Measurements from ENCODE around the gene C6orf58.

DNA sequence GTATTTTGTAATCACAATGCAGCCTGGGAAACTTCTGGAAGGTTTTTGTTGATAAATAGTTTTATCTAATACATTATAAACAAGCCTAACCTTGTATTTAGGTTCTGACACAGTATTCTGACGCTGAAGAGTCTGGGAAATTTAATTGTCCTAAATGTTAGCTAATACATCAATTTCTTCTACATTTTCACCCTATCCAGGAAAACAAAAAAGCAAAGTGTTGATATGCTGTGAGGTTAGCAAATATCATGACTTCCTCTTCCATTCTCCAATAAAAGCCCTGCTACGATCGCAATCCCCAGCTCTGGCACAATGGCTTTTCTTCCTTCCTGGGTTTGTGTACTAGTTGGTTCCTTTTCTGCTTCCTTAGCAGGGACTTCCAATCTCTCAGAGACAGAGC, at the start of gene C6orf58:
- TF ChIP-seq, protein P1, sequence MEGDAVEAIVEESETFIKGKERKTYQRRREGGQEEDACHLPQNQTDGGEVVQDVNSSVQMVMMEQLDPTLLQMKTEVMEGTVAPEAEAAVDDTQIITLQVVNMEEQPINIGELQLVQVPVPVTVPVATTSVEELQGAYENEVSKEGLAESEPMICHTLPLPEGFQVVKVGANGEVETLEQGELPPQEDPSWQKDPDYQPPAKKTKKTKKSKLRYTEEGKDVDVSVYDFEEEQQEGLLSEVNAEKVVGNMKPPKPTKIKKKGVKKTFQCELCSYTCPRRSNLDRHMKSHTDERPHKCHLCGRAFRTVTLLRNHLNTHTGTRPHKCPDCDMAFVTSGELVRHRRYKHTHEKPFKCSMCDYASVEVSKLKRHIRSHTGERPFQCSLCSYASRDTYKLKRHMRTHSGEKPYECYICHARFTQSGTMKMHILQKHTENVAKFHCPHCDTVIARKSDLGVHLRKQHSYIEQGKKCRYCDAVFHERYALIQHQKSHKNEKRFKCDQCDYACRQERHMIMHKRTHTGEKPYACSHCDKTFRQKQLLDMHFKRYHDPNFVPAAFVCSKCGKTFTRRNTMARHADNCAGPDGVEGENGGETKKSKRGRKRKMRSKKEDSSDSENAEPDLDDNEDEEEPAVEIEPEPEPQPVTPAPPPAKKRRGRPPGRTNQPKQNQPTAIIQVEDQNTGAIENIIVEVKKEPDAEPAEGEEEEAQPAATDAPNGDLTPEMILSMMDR (IDR thresholded peaks at IDR 0.05) = no peak
- no peak for TF ChIP-seq POLR2A (IDR thresholded peaks at IDR 0.05)

All from right lobe of liver (tissue), 4 donors.